Astrocyte of the cerebellum (primary cell): ENCODE measurements around the gene PLEKHA8.

Source experiments
- DNase-seq: peaks from one replicate; pipeline ENCODE4 v3.0.0-alpha.2; 2011; ENCODE audit warnings: low read depth
- H3K4me3 ChIP-seq: 2 replicates; pipeline ENCODE4 v1.5.1; 2011; ENCODE audit warnings: mild to moderate bottlenecking, low read depth, low read length, moderate library complexity
- CTCF ChIP-seq: IDR thresholded peaks from 2 replicates; pipeline ENCODE4 v1.5.1; 2012; ENCODE audit warnings: low read length, low read depth, moderate library complexity, mild to moderate bottlenecking; ENCODE audit errors: missing control alignments
- in situ Hi-C: cut with HindIII; loops from 2 replicates; pipeline ENCODE4 v1.10.0; 2017; ENCODE audit warnings: low sequenced_read_pairs

Gene PLEKHA8

GRCh38 chr7:30028749-30029635, 780 bp downstream of the PLEKHA8 start:
- in situ Hi-C loops, result loop anchor here (5.0 kb wide), 1 partner anchor 33 kb away; no protein-coding TSS in a partner anchor
- TF ChIP-seq CTCF, result no peak
- peak overlapping the region; percentile 77 for H3K4me3 ChIP-seq
- no peak for DNase-seq

- peak overlapping the region; percentile 77 for H3K4me3 ChIP-seq
- no peak for TF ChIP-seq CTCF
- DNase-seq, result no peak
- in situ Hi-C loops, result loop anchor here (5.0 kb wide), 1 partner anchor 33 kb away; no protein-coding TSS in a partner anchor
Measured at GRCh38 chr7:30029696-30030095, 1.5 kb downstream of the PLEKHA8 start.

- peak; percentile 33 for DNase-seq
- H3K4me3 ChIP-seq, result no peak overlapping the region
- in situ Hi-C loops, result no loop called here
- TF ChIP-seq CTCF, result no peak
Measured at GRCh38 chr7:30032310-30033125, 4.3 kb downstream of the PLEKHA8 start.

GRCh38 chr7:30034501-30034900, 6.3 kb downstream of the PLEKHA8 start:
- no peak overlapping the region for H3K4me3 ChIP-seq
- no peak for TF ChIP-seq CTCF
- DNase-seq, result no peak
- in situ Hi-C loops, result no loop called here

GRCh38 chr7:30036220-30036619, 8.0 kb downstream of the PLEKHA8 start:
- no peak for DNase-seq
- in situ Hi-C loops, result no loop called here
- H3K4me3 ChIP-seq, result no peak overlapping the region
- TF ChIP-seq CTCF, result no peak

- in situ Hi-C loops, result no loop called here
- no peak for TF ChIP-seq CTCF
- H3K4me3 ChIP-seq, result no peak overlapping the region
- no peak for DNase-seq
Measured at GRCh38 chr7:30038196-30038980, 10.2 kb downstream of the PLEKHA8 start.
